Measurements from ENCODE around the gene PSMG1.

The PSMG1 gene

GRCh38 chr21:39187141-39187540 is 3.9 kb upstream of the PSMG1 start:
- Histone ChIP-seq H3K4me3 (IDR thresholded peaks at IDR 0.05; ENCODE audit: insufficient read depth, low read depth, low read length) (no peak overlapping the region), H3K27ac (no peak overlapping the region), H3K9ac (no peak overlapping the region), H3K36me3 (ENCODE audit: insufficient read depth) (no peaks in the 10 kb centered on the region), H2AFZ (ENCODE audit: low read depth) (no peak overlapping the region), H3K4me2 (no peak overlapping the region), H3K4me1 (ENCODE audit: low read depth, poor library complexity, severe bottlenecking) (peaks cover 27% of the 10 kb centered on the region), H3K79me2 (ENCODE audit: insufficient read depth, low read depth) (peaks cover 9% of the 10 kb centered on the region), H4K20me1 (ENCODE audit: insufficient read depth) (no peaks in the 10 kb centered on the region), H3K27me3 (ENCODE audit: insufficient read depth, low read depth) (no peaks in the 10 kb centered on the region)
- TF ChIP-seq CTCF (conservative IDR thresholded peaks at IDR 0.05; ENCODE audit: low read depth, low read length) = no peak

DNA sequence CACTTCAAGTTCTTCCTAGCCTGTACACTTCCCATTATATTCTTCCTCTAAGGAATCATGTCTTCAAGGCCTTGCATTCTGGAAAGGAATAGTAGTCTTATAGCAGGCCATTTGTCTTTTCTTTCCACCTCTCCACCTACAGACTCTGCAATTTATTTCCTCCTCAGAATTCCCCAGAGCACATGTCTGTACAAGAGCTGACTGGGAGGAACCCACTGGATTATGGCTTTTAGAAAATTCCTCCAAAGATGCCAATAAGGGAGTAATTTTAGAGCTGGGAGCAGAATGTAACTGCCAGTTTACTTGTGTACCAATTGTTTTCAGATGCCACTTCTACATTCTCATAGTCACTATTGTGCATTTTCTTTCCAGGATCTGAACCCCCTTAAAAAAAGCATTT is 3.4 kb upstream of the PSMG1 start:
- no peaks in the 10 kb centered on the region for H3K27me3 ChIP-seq (ENCODE audit: insufficient read depth, low read depth)
- H3K4me1 ChIP-seq (ENCODE audit: low read depth, poor library complexity, severe bottlenecking) = peaks cover 31% of the 10 kb centered on the region
- peaks cover 13% of the 10 kb centered on the region for H3K79me2 ChIP-seq (ENCODE audit: insufficient read depth, low read depth)
- H3K27ac ChIP-seq = no peak overlapping the region
- no peaks in the 10 kb centered on the region for H4K20me1 ChIP-seq (ENCODE audit: insufficient read depth)
- no peaks in the 10 kb centered on the region for H3K36me3 ChIP-seq (ENCODE audit: insufficient read depth)
- H3K4me2 ChIP-seq = no peak overlapping the region
- TF ChIP-seq CTCF (conservative IDR thresholded peaks at IDR 0.05; ENCODE audit: low read depth, low read length) = no peak
- H3K9ac ChIP-seq = no peak overlapping the region
- no peak overlapping the region for H2AFZ ChIP-seq (ENCODE audit: low read depth)
- H3K4me3 ChIP-seq (IDR thresholded peaks at IDR 0.05; ENCODE audit: insufficient read depth, low read depth, low read length) = no peak overlapping the region

GRCh38 chr21:39185157-39185556 is 1.9 kb upstream of the PSMG1 start:
- H3K4me2 ChIP-seq = peak overlapping the region; percentile 58
- H4K20me1 ChIP-seq (ENCODE audit: insufficient read depth) = no peaks in the 10 kb centered on the region
- TF ChIP-seq CTCF (conservative IDR thresholded peaks at IDR 0.05; ENCODE audit: low read depth, low read length) = no peak
- H3K27me3 ChIP-seq (ENCODE audit: insufficient read depth, low read depth) = no peaks in the 10 kb centered on the region
- no peak overlapping the region for H3K27ac ChIP-seq
- no peak overlapping the region for H3K9ac ChIP-seq
- H3K36me3 ChIP-seq (ENCODE audit: insufficient read depth) = no peaks in the 10 kb centered on the region
- no peak overlapping the region for H2AFZ ChIP-seq (ENCODE audit: low read depth)
- H3K79me2 ChIP-seq (ENCODE audit: insufficient read depth, low read depth) = peaks cover 26% of the 10 kb centered on the region
- H3K4me3 ChIP-seq (IDR thresholded peaks at IDR 0.05; ENCODE audit: insufficient read depth, low read depth, low read length) = no peak overlapping the region
- peaks cover 41% of the 10 kb centered on the region for H3K4me1 ChIP-seq (ENCODE audit: low read depth, poor library complexity, severe bottlenecking)

DNA sequence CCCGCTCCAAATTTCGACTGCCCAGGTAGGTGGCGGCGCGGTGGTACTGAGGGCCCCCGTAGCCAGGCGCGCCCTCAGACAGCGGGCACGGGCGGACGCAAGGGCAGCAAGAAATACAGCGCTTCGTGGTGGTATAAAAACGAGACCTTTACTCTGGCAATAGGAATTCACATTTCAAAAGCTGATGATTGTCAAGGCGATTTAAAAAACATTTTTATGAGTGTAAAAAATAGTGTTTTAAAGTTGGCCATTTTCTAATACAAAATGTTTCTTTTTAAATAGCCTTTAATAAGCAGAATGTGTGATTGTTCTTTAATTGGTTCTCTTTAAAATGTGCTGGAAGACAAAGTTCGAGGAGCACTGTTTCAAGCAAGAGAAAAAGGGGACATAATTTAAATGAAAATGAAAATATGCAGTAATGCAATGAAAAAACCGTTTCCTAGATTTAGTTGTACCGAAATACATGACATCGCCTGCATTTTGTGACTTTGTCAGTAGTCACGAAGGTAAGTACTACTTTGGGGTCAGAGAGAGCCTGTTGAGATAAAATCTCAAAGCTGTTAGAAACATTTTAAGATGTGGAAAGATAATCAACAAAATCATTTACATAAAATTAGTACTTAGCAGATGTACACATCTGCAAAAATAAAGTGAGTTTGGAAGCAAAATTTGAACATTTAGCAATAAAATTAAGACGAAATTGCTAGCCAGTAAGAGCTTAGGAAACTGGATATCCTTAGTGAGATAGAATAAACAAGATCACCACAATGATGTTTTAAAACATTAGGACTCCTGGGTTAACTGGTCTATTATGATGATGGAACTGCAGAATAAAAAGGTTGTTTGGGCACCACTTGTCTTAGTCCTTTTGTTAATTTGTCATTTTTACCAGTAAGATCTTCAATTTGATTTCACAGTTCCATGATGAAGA is 1.1 kb upstream of the PSMG1 start:
- TF ChIP-seq CTCF (conservative IDR thresholded peaks at IDR 0.05; ENCODE audit: low read depth, low read length) = no peak
- Histone ChIP-seq H4K20me1 (ENCODE audit: insufficient read depth) (no peaks in the 10 kb centered on the region), H3K9ac (peak overlapping the region; percentile 86), H3K36me3 (ENCODE audit: insufficient read depth) (no peaks in the 10 kb centered on the region), H3K4me3 (IDR thresholded peaks at IDR 0.05; ENCODE audit: insufficient read depth, low read depth, low read length) (no peak overlapping the region), H3K27ac (peak overlapping the region; percentile 68), H3K4me1 (ENCODE audit: low read depth, poor library complexity, severe bottlenecking) (peaks cover 39% of the 10 kb centered on the region), H2AFZ (ENCODE audit: low read depth) (peak overlapping the region; percentile 66; the same call in 1 of the 2 replicates), H3K27me3 (ENCODE audit: insufficient read depth, low read depth) (no peaks in the 10 kb centered on the region), H3K4me2 (peak overlapping the region; percentile 58), H3K79me2 (ENCODE audit: insufficient read depth, low read depth) (peaks cover 26% of the 10 kb centered on the region)

Measured in KMS-11 (cell line).